HG03439 (cell line): ENCODE data around the gene IFNA1.
"Not testable (repeated sequence)": the region's sequence is repeated elsewhere in the genome, so short reads cannot be mapped to it uniquely, and the experiment has no call there.

ENCODE experiments used
- ATAC-seq: cut with Tn5 transposase; IDR thresholded peaks from one replicate; pipeline ENCODE4 v1.9.1; 2021; ENCODE audit warnings: mild to moderate bottlenecking, moderate library complexity; ENCODE audit not compliant: unreplicated experiment

Gene IFNA1

DNA sequence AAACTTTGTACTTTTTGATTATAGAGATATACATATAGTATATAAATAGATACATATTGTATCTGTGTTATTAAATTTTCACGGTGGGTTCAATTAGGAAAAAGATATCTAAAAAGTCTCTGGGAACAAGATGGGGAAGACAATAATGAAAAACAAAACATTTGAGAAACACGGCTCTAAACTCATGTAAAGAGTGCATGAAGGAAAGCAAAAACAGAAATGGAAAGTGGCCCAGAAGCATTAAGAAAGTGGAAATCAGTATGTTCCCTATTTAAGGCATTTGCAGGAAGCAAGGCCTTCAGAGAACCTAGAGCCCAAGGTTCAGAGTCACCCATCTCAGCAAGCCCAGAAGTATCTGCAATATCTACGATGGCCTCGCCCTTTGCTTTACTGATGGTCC lies at the start of gene IFNA1:
IFNA1 (plus strand) TSS at position 301 of the 400 bp plus-strand sequence; CDS start at position 370, 69 bp downstream.
- ATAC-seq: no peak

DNA sequence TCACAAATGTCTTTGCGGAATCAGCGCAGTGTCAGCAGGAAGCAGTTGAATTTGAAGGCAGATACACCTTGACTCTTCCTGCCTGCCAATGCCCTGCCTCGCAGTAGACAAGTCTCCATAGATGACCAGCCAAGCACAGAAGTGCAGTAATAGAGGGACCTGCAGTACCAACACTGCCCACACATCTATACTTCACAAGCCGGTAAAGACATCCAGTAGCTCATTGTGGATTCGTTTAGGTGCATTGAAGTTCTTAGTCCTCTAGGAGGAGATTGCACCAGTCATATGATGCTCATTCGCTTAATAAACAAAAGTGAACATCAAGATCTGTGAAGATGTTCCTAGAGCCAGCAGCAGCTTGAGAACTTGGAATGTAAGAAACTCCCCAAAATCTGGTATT lies 48.0 kb upstream of the IFNA1 start:
- peak; percentile 55 for ATAC-seq

DNA sequence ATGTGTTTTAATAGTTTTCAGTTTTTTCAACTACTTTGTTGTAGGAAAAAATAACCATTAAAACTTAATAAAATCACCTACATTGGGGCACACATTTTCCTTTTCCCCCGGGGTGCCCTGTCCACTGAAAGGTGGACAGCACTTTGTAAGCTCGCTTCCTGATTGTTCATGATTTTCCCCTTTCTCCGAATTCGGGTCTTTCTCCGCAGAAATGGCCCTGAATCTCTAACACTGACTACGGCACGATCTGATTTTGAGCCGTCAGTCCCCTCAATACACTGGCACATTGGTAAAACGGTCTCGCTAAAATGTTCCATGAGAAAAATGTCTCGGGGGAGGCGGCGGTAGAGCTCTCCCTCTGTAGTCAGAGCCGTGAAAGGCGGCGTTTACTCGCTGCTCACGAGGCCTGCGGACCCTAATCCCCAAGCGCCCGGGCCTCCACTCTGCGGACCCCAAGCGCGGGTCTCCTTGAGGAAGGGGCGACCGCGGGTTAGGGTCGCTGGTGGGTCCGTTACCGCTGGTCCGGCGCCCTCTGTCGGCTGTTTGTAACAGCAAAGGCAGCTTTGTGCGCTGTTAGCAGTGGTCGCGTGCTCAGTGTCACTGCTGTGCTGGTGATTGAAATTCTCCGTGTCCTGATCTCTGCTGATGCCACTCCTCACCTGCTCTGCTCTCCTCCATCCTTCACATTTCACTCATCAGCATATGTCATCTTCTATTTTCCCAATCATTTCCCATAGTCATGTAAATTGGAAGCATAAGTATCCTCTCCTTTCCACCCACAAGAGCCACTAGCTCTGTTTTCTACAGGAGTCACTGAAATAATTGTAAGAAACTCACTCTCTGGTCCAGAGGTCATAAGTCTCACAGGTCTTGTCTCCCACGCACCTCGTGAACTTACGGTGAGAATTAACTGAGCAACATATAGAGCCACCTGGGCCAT lies 44.2 kb upstream of the IFNA1 start:
- ATAC-seq: peak; percentile 70

- ATAC-seq: no peak
These were observed 41.2 kb upstream of the IFNA1 start for GRCh38 chr9:21398955-21399489.

DNA sequence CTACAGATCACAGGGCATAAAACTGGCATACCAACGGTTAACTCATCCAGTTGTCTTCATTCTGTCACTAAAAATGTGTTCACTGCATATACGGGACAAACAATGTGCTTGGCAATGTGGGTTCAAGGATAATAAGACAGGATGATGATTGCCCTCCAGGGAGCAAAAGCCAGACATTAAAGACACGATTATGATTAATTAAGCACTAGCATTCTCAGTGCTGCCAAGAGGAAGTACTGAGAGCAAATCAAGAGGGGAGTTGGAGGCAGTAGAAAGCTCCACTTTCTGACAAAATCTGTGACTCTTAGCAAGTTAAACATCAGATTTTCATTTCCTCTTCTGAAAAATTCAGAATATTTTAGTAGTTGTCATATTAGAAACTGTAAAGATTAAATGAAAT lies 40.3 kb upstream of the IFNA1 start:
- ATAC-seq: no peak

DNA sequence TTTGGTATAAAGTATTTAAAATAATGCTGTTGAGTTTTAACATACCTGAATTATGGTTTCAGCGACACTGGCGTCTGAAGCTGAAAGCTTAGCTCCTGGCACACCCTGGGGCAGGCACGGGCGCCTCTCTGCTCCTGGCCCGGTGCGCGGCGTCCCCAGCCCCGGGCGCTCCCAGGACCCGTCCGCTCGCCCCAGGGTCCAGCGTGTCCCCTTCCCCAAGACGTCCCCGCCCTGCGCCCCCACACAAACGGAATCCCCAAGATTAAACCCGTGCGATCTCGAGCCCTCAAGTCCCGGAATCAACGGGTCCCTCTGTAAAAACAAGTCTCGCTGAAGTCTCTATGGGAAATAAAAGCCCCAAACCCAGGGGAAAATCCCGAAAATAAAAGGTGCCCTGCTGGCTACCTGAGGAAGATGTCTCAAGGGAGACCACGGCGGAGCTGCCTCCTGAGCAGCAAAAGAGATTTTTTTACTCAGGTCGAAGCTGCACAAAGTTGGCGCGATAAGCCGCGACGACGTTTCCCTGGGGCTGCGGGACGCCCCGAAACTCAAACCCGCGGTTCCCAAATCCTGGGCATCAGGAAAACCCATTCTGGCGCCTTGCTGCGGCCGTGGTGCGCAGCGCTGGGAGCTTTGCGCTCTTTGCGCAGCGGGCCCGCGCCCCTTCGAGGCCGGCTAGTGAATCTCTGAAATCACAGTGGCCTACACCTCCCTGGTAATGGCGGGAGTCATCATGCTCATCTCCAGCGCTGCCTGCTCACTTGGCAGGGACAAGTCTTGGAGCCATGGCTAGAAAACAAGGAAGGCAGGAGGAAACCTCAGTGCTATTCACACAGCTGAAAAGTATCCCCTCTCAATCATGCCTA lies 37.6 kb upstream of the IFNA1 start:
- no peak for ATAC-seq

GRCh38 chr9:21404146-21404545 lies 36.1 kb upstream of the IFNA1 start:
- no peak for ATAC-seq

DNA sequence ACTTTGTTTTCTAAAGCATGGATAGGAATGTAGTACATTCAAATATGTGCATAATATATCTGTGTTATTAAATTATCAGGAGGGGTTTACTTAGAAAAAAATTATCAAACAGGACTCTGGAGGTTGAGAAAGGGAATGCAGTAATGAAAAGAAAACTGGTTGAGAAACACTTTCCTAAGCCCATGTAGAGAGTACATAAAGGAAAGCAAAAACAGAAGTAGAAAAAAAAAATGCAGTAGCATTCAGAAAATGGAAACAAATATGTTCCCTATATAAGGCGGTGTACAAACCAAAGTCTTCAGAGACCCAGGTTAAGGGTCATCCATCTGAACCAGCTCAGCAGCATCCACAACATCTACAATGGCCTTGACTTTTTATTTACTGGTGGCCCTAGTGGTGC lies 31.4 kb upstream of the IFNA1 start, which contains the start of gene IFNA8:
IFNA8 (plus strand) TSS at position 301 of the 400 bp plus-strand sequence; CDS start at position 361, 60 bp downstream.
- no peak for ATAC-seq

- ATAC-seq: no peak
These were observed 28.1 kb upstream of the IFNA1 start for GRCh38 chr9:21412107-21412506.

DNA sequence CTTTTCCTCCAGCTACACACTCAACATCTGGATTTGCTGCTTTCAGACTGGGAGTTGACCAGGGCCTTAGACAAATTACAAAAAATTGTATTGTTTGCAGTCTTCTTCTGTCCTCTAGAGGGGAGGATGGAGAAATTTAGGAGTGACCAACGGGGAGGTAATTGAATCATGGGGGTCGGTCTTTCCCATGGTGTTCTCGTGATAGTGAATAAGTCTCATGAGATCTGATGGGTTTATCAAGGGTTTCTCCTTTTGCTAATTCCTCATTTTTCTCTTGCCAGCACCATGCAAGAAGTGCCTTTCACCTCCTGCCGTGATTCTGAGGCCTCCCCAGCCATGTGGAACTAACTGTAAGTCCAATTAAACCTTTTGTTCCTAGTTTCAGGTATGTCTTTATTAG lies 27.1 kb upstream of the IFNA1 start:
- no peak for ATAC-seq

GRCh38 chr9:21413624-21414023 lies 26.6 kb upstream of the IFNA1 start:
- no peak for ATAC-seq

DNA sequence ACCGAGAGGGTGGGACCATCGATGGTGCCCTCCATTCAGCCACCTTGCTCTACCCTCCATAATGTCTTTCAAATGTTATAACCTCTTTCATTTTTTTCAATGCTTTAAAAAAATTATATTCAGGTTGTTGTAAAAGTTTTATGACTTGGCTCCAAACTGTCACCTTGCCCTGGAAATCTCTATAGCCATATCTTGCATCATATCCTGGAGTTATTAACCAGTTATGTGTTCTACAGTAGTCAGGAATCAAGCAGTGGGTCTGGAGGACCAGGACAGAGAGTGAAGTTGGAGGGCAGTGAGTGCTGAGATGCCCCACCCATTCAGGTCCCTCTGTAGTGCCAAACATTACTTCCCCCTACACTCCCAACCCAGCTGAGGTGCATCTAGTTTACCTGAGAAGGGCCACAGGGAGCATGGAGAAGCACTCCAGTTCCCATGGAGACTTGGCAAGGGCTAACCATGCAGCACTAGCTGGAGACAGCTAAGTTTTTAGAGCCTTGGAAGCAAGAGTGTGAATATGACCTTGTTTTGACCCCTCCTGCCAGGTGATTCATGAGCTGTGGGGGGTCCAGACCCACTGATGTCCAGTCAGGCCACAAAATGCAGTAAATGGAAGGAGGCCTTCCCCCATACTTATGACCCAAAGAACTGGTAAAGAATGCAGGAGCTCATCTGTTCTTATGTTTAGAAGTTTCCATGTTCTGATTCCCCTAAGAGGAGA lies 25.9 kb upstream of the IFNA1 start:
- no peak for ATAC-seq

DNA sequence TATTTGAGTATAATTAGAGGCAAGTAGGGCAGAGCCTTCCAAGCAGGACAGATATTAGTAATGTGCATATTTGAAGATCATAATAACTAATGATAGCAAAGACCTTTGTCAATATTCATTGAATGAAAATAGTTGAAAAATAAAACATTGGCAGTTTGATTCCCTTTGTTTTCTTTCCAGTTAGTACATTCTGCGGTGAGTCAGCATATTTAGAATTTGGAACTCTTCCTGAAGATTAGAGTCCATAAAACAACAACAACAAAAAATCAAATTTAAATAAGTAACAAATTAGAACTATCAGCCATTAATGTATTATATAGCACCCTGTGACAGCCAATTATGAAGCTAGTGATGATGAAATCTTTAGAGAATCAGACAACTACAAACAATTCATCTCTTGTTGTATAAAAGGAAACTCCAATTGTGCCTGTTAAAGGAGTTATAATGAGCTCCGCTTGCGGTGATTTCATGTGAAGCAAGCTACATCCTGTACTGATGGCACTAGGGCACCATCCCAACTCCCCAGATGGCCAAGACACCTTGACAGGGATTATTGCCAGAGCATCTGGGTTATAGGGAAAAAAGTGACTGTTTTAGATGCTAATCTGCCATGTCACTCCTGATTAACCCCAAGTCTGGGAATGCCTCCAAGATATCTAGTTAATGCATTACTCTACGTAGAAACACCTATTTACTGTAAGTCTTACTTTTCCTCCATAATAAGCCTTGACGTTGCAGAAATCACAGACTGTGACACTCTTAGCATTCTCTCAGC lies 24.6 kb upstream of the IFNA1 start:
- no peak for ATAC-seq

DNA sequence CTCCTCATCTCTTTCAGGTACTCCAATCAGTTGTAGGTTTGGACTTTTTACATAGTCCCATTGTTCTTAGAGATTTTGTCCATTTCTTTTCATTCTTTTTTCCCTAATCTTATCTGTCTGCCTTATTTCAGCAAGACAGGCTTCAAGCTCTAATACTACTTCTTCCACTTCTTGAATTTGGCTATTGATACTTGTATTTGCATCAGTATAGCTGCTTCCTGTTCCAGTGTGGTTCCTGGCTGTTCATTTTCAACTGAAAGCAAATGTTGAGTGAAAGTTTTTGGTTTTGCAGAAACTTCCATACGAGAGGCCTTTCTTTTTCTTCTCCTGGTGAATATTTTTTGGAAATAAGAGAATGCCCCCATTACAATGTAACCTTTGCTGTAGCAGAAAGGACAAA lies 12.0 kb upstream of the IFNA1 start:
- no peak for ATAC-seq

- no peak for ATAC-seq
These were observed 11.0 kb upstream of the IFNA1 start for GRCh38 chr9:21429191-21429590.

DNA sequence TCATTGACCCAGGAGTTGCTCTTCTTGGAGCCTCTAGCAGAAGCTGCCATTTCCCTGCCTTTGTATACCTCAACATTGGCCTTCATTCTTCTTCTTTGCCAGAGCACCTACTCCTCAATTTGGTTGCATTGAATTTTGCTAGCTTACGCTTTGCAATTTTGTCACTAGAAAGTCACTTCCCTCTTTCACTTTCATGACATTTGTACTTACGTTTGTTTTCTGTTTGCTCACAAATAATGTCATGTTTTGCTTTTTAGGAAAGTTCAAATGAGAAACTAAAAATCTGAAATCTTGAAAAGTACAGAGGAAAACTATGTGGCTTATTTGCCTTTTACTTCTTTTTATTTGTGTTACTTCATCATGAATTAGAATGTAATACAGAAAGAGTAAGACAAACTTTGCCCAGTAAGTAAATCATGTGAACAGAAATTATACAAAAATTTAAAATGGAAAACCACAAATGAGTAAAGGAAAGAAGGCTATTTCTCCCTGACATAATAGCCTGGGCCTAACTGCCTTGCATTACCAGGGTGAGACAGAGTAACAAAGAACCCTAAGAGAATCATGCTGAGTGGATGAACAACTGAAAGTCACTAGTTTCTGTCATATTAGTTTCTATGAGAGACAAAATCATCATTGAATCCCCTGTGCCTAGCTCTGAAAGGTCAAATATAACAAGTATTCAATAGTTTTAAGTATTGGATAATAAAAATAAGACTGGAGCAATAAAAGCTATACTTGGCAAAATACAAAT lies 7.4 kb upstream of the IFNA1 start:
- ATAC-seq: peak; percentile 55

DNA sequence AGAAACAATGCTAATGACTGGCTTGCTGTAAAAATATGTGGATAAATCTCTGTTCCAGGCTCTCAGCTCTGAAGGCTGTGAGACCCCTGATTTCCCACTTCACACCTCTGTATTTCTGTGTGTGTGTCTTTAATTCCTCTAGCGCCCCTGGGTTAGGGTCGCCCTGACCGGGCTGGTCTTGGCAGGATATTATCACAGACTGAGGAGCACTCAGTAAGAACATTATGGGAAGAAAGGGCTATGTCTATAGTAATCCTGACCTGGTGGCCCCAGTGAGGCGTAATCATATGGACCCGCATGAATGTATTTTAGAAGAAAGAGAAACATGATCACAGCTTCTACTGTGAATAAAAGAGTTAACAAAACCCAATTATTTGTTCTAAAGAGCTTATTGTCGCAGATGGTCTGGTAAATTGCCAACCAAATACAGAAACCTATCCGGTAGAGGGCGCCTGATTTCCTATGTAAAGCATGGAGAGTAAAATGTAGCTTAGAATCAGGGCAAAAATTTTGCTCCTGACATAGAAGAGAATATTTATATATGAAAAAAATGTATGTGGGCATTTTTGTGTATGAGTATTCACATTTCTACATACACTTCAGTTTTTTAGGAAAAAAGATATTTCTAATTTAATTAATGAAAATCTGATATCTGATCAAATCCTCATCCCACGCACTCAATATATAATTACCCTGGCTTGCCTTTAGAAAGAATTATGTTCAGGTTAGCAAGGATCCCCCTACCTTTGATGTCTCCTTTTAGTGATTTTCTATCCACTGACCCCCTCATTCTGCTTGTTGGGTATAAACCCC lies 5.8 kb upstream of the IFNA1 start:
- peak; percentile 45 for ATAC-seq

DNA sequence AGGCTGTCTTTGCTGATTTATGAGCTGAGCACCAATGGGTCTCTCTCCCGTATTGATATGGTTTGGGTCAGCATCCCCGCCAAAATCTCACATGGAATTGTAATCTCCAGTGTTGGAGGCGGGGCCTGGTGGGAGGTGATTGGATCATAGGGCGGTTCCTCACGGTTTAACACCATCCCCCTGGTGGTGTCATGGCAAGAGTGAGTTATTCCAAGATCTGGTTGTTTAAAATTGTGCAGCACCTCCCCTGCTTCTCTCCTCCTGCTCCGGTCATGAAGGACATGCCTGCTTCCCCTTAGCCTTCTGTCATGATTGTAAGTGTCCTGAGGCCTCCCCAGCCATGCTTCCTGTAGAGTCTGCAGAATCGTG lies 5.2 kb upstream of the IFNA1 start:
- not testable (repeated sequence) for ATAC-seq
